ENCODE measurements around the gene PLXDC1.
A peak's percentile ranks its signal among the peaks of the same experiment; 100 is the strongest.
"Not testable (repeated sequence)": the region's sequence is repeated elsewhere in the genome, so short reads cannot be mapped to it uniquely, and the experiment has no call there.

Gene PLXDC1

GRCh38 chr17:39058524-39058923 lies 92.9 kb downstream of the PLXDC1 start:
- H3K27ac ChIP-seq (ENCODE audit: low read depth, low read length), result no peak overlapping the region
- no peaks in the 10 kb centered on the region for H3K9me3 ChIP-seq (ENCODE audit: control insufficient read depth in 5 of 5, low read length in 5 of 5)
- H3K36me3 ChIP-seq (ENCODE audit: control insufficient read depth in 5 of 5, insufficient read depth in 5 of 5, low read length in 5 of 5), result no peaks in the 10 kb centered on the region
- H3K4me3 ChIP-seq (ENCODE audit: low read depth in 1 of 5, low read length in 5 of 5), result no peak overlapping the region
- peaks cover 0 to 25% (median 14%) of the 10 kb centered on the region in 5 donors for H3K4me1 ChIP-seq (ENCODE audit: control insufficient read depth in 5 of 5, insufficient read depth in 5 of 5, low read length in 5 of 5)
- no peak overlapping the region for H3K9ac ChIP-seq (ENCODE audit: low read length in 5 of 5)
- H3K27me3 ChIP-seq (ENCODE audit: control insufficient read depth in 5 of 5, insufficient read depth in 4 of 5, low read length in 5 of 5), result no peaks in the 10 kb centered on the region

DNA sequence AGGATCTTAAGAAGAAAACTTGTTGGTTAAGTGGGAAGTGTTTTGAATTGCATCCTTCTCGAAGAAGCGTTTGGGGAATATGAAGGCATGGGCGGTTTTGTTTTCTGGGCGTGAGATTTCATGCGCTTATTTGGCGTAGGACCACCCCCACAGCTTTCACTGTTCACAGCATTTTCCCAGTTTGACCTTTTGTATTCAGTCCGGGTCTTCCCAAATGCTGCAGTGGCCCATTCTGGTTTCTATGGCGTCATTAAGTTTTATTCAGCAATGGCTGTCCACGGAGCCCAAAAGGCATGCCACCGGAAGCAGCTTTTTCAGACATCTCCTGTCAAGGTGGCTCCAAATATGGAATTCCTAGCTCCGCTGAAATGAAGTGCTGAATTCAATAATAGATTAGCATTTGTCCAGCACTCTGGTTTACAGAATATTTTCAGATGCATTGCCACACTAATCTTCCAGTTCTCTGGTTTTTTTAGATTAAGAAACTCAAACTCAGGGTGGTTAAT lies 93.7 kb downstream of the PLXDC1 start:
- H3K9ac ChIP-seq (ENCODE audit: low read length in 5 of 5), result no peak overlapping the region
- H3K36me3 ChIP-seq (ENCODE audit: control insufficient read depth in 5 of 5, insufficient read depth in 5 of 5, low read length in 5 of 5), result no peaks in the 10 kb centered on the region
- H3K27ac ChIP-seq (ENCODE audit: low read depth, low read length), result no peak overlapping the region
- H3K27me3 ChIP-seq (ENCODE audit: control insufficient read depth in 5 of 5, insufficient read depth in 4 of 5, low read length in 5 of 5), result no peaks in the 10 kb centered on the region
- peaks cover 0 to 25% (median 14%) of the 10 kb centered on the region in 5 donors for H3K4me1 ChIP-seq (ENCODE audit: control insufficient read depth in 5 of 5, insufficient read depth in 5 of 5, low read length in 5 of 5)
- H3K9me3 ChIP-seq (ENCODE audit: control insufficient read depth in 5 of 5, low read length in 5 of 5), result no peaks in the 10 kb centered on the region
- peak overlapping the region in 4 of 5 donors; percentile 5 to 80 (median 58) for H3K4me3 ChIP-seq (ENCODE audit: low read depth in 1 of 5, low read length in 5 of 5)

DNA sequence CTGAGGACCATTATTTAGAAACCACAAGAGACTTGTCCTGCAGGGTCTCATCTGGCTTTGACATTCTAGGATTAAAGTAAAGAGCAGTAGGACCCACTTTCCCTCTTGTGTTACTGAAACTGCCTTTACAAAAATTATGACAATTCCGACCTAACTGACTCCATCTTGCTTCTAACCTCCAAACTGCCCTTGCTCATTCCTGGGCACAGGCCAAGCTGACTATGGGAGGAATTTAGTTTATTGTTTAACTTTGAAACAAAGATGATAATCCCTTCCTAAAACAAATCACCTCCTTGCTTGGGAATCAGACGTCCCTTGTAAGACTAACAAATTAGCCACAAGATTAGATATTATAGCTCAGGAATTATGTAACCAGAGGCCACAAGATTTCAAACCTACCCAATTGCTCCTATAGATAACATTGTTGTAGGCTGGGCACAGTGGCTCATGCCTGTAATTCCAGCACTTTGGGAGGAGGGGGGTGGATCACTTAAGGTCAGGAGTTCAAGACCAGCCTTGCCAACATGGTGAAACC lies 97.3 kb downstream of the PLXDC1 start:
- no peak overlapping the region for H3K9ac ChIP-seq (ENCODE audit: low read length in 5 of 5)
- no peaks in the 10 kb centered on the region for H3K36me3 ChIP-seq (ENCODE audit: control insufficient read depth in 5 of 5, insufficient read depth in 5 of 5, low read length in 5 of 5)
- H3K27ac ChIP-seq (ENCODE audit: low read depth, low read length), result no peak overlapping the region
- no peaks in the 10 kb centered on the region for H3K9me3 ChIP-seq (ENCODE audit: control insufficient read depth in 5 of 5, low read length in 5 of 5)
- peaks cover 0 to 2% (median 0%) of the 10 kb centered on the region in 5 donors for H3K27me3 ChIP-seq (ENCODE audit: control insufficient read depth in 5 of 5, insufficient read depth in 4 of 5, low read length in 5 of 5)
- H3K4me1 ChIP-seq (ENCODE audit: control insufficient read depth in 5 of 5, insufficient read depth in 5 of 5, low read length in 5 of 5), result peaks cover 0 to 15% (median 14%) of the 10 kb centered on the region in 5 donors
- no peak overlapping the region for H3K4me3 ChIP-seq (ENCODE audit: low read depth in 1 of 5, low read length in 5 of 5)

- H3K9me3 ChIP-seq (ENCODE audit: control insufficient read depth in 5 of 5, low read length in 5 of 5), result peaks cover 3 to 12% (median 6%) of the 10 kb centered on the region in 5 donors
- H3K27me3 ChIP-seq (ENCODE audit: control insufficient read depth in 5 of 5, insufficient read depth in 4 of 5, low read length in 5 of 5); H3K4me3 ChIP-seq (ENCODE audit: low read depth in 1 of 5, low read length in 5 of 5): not testable (repeated sequence)
Measured at GRCh38 chr17:39052423-39052822, 99.0 kb downstream of the PLXDC1 start.

DNA sequence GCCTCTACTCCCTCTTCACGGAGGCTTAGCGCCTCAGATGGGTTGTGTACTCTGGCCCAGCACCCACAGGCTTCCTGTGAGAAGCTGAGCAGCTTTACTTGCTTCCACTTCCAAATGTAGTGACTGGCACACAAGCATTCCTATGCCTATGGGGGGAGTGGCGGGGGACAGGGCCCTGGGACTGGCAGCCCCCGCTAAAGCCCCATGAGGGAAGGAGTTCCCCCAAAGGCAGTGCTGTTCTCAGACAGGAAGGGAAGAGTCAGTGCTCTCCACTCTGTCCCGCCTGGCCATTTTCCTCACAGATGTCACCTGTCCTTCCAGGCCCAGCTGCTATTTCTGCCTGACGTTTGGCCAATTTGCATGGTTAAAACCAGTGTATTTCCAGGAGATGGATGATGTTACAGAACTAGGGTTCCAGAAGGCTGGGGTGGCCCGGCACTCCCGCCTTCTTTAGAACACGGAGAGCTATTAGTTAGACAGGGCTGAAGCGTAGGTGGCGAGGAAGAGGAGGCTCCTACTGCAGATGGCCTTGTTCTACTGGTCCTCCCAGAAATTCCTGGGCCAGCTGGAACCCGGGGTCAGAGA lies 100.3 kb downstream of the PLXDC1 start:
- Histone ChIP-seq H3K27me3 (ENCODE audit: control insufficient read depth in 5 of 5, insufficient read depth in 4 of 5, low read length in 5 of 5) (peaks cover 0 to 2% (median 0%) of the 10 kb centered on the region in 5 donors), H3K4me1 (ENCODE audit: control insufficient read depth in 5 of 5, insufficient read depth in 5 of 5, low read length in 5 of 5) (no peaks in the 10 kb centered on the region), H3K36me3 (ENCODE audit: control insufficient read depth in 5 of 5, insufficient read depth in 5 of 5, low read length in 5 of 5) (no peaks in the 10 kb centered on the region), H3K9ac (ENCODE audit: low read length in 5 of 5) (no peak overlapping the region), H3K4me3 (ENCODE audit: low read depth in 1 of 5, low read length in 5 of 5) (no peak overlapping the region), H3K9me3 (ENCODE audit: control insufficient read depth in 5 of 5, low read length in 5 of 5) (peaks cover 8 to 24% (median 17%) of the 10 kb centered on the region in 5 donors), H3K27ac (ENCODE audit: low read depth, low read length) (no peak overlapping the region)

More at GRCh38 chr17:39052423-39052822, 99.0 kb downstream of the PLXDC1 start:
- H3K36me3 ChIP-seq (ENCODE audit: control insufficient read depth in 5 of 5, insufficient read depth in 5 of 5, low read length in 5 of 5); H3K27ac ChIP-seq (ENCODE audit: low read depth, low read length); H3K9ac ChIP-seq (ENCODE audit: low read length in 5 of 5): not testable (repeated sequence)
- peaks cover 0 to 10% (median 9%) of the 10 kb centered on the region in 5 donors for H3K4me1 ChIP-seq (ENCODE audit: control insufficient read depth in 5 of 5, insufficient read depth in 5 of 5, low read length in 5 of 5)

GRCh38 chr17:39045948-39046679 lies 105.3 kb downstream of the PLXDC1 start:
- no peak overlapping the region for H3K27ac ChIP-seq (ENCODE audit: low read depth, low read length)
- H3K4me3 ChIP-seq (ENCODE audit: low read depth in 1 of 5, low read length in 5 of 5), result no peak overlapping the region
- H3K9ac ChIP-seq (ENCODE audit: low read length in 5 of 5), result no peak overlapping the region
- H3K27me3 ChIP-seq (ENCODE audit: control insufficient read depth in 5 of 5, insufficient read depth in 4 of 5, low read length in 5 of 5), result no peaks in the 10 kb centered on the region
- no peaks in the 10 kb centered on the region for H3K4me1 ChIP-seq (ENCODE audit: control insufficient read depth in 5 of 5, insufficient read depth in 5 of 5, low read length in 5 of 5)
- no peaks in the 10 kb centered on the region for H3K36me3 ChIP-seq (ENCODE audit: control insufficient read depth in 5 of 5, insufficient read depth in 5 of 5, low read length in 5 of 5)
- H3K9me3 ChIP-seq (ENCODE audit: control insufficient read depth in 5 of 5, low read length in 5 of 5), result peaks cover 10 to 32% (median 21%) of the 10 kb centered on the region in 5 donors

DNA sequence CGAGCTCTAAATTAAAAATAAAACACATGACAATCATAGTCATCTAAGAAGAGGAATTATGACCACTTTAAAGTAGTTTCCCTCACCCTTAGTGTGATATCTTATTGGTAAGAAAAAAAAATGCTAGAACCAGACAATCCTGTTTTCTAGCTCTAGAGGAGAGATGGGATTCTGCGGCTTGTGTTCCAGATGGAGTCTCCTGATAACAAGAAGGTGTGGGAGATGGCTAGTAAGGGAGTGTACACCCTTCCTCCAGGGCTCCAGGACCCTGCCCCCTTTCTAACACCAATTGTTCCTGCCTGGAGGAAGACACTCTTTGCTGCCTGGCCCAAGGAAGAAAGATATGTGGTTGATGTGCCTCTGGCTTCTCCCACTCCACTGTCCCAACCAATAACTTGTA lies 115.4 kb downstream of the PLXDC1 start:
- no peak overlapping the region for H3K4me3 ChIP-seq (ENCODE audit: low read depth in 1 of 5, low read length in 5 of 5)
- no peaks in the 10 kb centered on the region for H3K36me3 ChIP-seq (ENCODE audit: control insufficient read depth in 5 of 5, insufficient read depth in 5 of 5, low read length in 5 of 5)
- H3K9me3 ChIP-seq (ENCODE audit: control insufficient read depth in 5 of 5, low read length in 5 of 5), result no peaks in the 10 kb centered on the region
- no peak overlapping the region for H3K9ac ChIP-seq (ENCODE audit: low read length in 5 of 5)
- H3K27ac ChIP-seq (ENCODE audit: low read depth, low read length), result no peak overlapping the region
- no peaks in the 10 kb centered on the region for H3K27me3 ChIP-seq (ENCODE audit: control insufficient read depth in 5 of 5, insufficient read depth in 4 of 5, low read length in 5 of 5)
- no peaks in the 10 kb centered on the region for H3K4me1 ChIP-seq (ENCODE audit: control insufficient read depth in 5 of 5, insufficient read depth in 5 of 5, low read length in 5 of 5)

GRCh38 chr17:39035578-39035977 lies 115.9 kb downstream of the PLXDC1 start:
- H3K4me1 ChIP-seq (ENCODE audit: control insufficient read depth in 5 of 5, insufficient read depth in 5 of 5, low read length in 5 of 5); H3K4me3 ChIP-seq (ENCODE audit: low read depth in 1 of 5, low read length in 5 of 5); H3K27me3 ChIP-seq (ENCODE audit: control insufficient read depth in 5 of 5, insufficient read depth in 4 of 5, low read length in 5 of 5); H3K36me3 ChIP-seq (ENCODE audit: control insufficient read depth in 5 of 5, insufficient read depth in 5 of 5, low read length in 5 of 5); H3K9ac ChIP-seq (ENCODE audit: low read length in 5 of 5); H3K9me3 ChIP-seq (ENCODE audit: control insufficient read depth in 5 of 5, low read length in 5 of 5); H3K27ac ChIP-seq (ENCODE audit: low read depth, low read length): not testable (repeated sequence)

GRCh38 chr17:39028690-39029089 lies 122.7 kb downstream of the PLXDC1 start:
- Histone ChIP-seq H3K9me3 (ENCODE audit: control insufficient read depth in 5 of 5, low read length in 5 of 5) (no peaks in the 10 kb centered on the region), H3K27ac (ENCODE audit: low read depth, low read length) (no peak overlapping the region), H3K9ac (ENCODE audit: low read length in 5 of 5) (no peak overlapping the region), H3K27me3 (ENCODE audit: control insufficient read depth in 5 of 5, insufficient read depth in 4 of 5, low read length in 5 of 5) (no peaks in the 10 kb centered on the region), H3K36me3 (ENCODE audit: control insufficient read depth in 5 of 5, insufficient read depth in 5 of 5, low read length in 5 of 5) (no peaks in the 10 kb centered on the region), H3K4me3 (ENCODE audit: low read depth in 1 of 5, low read length in 5 of 5) (no peak overlapping the region), H3K4me1 (ENCODE audit: control insufficient read depth in 5 of 5, insufficient read depth in 5 of 5, low read length in 5 of 5) (peaks cover 0 to 12% (median 11%) of the 10 kb centered on the region in 5 donors)

DNA sequence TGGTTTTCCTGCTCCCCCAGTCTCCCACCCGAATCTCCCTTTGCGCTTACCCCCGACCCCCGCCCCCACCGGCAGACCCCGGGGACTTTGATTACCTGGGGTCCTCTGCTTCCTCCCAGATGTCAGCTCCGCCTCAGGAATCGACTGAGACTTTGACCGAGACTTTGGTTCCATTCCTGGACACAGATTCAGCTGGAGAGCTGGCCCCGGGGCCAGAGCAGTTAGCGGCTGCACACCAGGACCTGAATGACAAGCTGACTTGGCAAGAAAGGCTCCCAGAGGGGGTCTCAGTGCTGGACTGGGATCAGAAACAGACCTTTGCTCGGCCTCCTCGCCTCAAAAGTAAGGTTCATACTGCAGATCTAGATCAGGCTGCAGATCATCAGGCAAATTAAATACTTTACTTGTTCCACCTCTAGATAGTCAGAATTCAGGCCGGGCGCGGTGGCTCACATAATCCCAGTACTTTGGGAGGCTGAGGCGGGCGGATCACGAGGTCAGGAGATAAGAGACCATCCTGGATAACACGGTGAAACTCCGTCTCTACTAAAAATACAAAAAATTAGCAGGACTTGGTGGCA lies 123.9 kb downstream of the PLXDC1 start:
- peak overlapping the region; percentile 48 to 76 (median 63) for H3K4me3 ChIP-seq (ENCODE audit: low read depth in 1 of 5, low read length in 5 of 5)
- H3K9ac ChIP-seq (ENCODE audit: low read length in 5 of 5), result peak overlapping the region in 2 of 5 donors; percentile 59 to 61
- H3K4me1 ChIP-seq (ENCODE audit: control insufficient read depth in 5 of 5, insufficient read depth in 5 of 5, low read length in 5 of 5), result peaks cover 0 to 12% (median 11%) of the 10 kb centered on the region in 5 donors
- no peaks in the 10 kb centered on the region for H3K27me3 ChIP-seq (ENCODE audit: control insufficient read depth in 5 of 5, insufficient read depth in 4 of 5, low read length in 5 of 5)
- no peak overlapping the region for H3K27ac ChIP-seq (ENCODE audit: low read depth, low read length)
- H3K36me3 ChIP-seq (ENCODE audit: control insufficient read depth in 5 of 5, insufficient read depth in 5 of 5, low read length in 5 of 5), result no peaks in the 10 kb centered on the region
- no peaks in the 10 kb centered on the region for H3K9me3 ChIP-seq (ENCODE audit: control insufficient read depth in 5 of 5, low read length in 5 of 5)

Measured in subcutaneous abdominal adipose tissue (tissue), 5 donors.